ELR (cell line): ENCODE data around the gene MESD.

Source experiments
- DNase-seq: peaks from one replicate; pipeline ENCODE4 v3.0.0-alpha.2; 2015; ENCODE audit warnings: low read depth

Gene MESD

GRCh38 chr15:80958818-80959495 lies 30.7 kb downstream of the MESD start:
- no peak for DNase-seq

DNA sequence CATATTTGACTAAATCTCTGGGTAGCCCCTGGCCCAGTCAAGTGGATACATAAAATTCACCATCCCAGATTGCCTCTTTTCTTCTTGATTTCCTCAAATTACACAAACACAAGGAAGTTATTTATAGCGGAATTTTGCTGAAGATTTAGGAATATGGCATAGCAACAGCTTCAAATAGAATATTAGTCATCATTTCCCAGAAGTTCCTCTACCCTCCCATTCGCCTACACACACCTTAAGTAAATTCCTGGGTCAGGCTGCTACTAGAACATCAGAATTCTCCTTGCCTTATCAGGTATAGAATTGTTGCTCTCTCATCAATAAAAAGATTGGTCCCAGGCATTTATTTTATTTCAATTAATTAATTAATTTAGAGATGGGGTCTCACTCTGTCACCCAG lies 31.6 kb downstream of the MESD start:
- DNase-seq, result no peak

DNA sequence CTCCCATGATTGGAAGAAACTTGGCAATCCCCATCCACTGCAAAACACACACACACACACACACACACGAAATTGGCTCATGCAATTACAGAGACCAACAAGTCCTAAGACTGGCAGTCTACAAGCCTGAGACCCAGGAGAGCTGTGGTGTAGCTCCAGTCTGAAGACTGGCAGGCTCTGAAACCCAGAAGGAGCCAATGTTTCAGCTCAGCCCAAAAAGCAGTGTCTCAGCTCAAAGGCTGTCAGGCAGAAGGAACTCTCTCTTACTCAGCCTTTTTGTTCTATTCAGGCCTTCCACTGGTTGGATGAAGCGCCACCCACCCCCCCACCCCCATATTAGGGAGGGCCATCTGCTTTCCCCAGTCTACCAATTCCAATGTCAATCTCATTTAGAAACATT lies 32.1 kb downstream of the MESD start:
- no peak for DNase-seq

- peak; percentile 94 for DNase-seq
Observed at GRCh38 chr15:80955571-80956452, 33.8 kb downstream of the MESD start.

- peak; percentile 8 for DNase-seq
Observed at GRCh38 chr15:80953953-80954778, 35.5 kb downstream of the MESD start.

DNA sequence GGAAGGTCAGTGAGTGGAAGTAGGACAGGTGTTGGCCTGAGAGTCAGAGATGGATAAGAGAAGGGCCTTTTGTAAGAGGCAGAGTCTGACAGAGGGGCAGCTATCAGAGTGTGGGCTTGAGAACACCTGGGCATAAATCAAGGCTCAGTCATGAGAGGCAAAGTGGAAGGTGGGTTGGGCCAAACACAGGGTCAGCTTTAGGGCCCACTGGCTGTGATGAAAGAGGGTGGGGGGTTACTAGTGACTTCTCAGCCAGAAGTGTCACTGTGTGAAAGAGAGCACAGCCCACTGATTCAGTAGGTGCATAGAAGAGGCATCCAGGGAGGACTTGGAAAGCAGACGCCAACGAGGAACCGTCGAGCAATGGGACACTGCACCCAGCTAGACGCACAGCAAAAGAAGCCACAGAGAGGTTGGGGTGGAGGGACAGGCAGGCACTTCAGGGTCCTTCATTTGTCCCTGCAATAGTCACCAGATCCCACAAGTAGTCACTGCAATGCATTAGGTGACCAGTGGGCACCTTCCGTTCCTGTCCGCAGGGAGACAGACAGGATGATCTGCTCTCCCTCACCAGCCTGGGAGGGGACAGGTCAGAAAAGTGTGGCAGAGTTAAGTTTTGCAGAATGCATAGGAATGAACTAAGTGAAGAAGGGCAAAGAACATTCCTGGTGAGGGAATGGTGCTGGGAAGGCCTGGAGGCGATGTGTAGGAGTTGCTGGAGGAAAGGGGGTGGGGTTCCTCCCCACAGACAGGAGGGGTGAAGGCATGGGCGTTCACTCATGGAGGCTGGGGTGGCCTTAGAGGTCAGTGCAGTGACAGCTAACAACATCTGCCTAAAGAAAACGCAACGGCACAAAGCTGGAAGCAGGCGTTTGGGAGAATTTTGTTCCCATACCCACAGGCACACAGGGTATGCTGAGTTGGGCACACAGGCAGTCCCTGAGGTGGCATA lies 36.3 kb downstream of the MESD start:
- DNase-seq, result no peak

- no peak for DNase-seq
Observed at GRCh38 chr15:80951941-80952340, 37.7 kb downstream of the MESD start.

- no peak for DNase-seq
Observed at GRCh38 chr15:80950291-80951078, 39.1 kb downstream of the MESD start.

DNA sequence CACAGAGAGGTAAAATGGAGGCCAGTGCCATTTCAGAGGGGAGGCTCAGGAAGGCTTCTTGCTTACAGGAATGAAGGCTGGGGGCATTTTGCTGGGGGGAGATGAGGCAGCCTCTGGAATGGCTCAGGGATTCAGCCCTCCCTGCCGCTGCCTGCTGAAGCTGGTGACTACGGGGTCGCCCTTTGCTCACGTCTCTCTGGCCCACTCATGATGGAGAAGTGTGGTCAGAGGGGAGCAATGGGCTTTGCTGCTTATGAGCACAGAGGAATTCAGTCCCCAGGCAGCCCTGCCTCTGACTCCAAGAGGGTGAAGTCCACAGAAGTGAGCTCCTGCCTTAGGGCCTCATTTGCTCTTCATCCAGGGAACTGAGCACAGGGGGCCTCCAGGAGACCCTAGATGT lies 39.9 kb downstream of the MESD start:
- DNase-seq, result no peak

DNA sequence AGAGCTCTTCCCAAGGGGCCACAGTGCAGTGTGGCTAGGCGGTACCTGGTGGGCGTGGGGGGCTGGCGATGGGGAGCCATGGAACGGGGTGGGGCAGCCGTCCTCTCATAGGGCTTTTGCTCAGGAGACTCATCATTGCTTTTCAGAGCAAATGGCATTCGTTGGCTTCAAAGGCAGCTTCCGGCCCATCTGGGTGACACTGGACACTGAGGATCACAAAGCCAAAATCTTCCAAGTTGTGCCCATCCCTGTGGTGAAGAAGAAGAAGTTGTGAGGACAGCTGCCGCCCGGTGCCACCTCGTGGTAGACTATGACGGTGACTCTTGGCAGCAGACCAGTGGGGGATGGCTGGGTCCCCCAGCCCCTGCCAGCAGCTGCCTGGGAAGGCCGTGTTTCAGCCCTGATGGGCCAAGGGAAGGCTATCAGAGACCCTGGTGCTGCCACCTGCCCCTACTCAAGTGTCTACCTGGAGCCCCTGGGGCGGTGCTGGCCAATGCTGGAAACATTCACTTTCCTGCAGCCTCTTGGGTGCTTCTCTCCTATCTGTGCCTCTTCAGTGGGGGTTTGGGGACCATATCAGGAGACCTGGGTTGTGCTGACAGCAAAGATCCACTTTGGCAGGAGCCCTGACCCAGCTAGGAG lies 40.8 kb downstream of the MESD start:
- DNase-seq, result no peak

GRCh38 chr15:80946576-80946975 lies 43.0 kb downstream of the MESD start:
- no peak for DNase-seq

DNA sequence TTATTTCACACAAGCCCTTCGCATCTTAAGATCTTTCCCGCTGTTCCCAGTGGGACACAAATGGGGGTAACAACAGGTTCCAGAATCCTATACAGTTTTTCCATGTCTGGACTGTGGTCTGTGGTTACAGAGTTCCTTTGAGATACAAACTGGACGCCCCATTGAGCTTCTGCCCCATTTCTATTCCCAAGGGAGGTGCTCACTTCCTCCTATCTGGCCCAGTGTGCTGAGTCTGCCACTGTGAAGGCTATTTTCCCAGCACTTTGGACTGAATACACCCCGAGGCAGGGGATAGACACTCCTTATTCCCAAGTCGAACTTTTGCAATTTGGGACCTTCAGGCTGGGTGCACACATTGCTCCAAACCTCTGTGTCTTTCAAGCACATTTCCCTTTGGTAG lies 44.0 kb downstream of the MESD start:
- DNase-seq, result no peak

- DNase-seq, result no peak
Observed at GRCh38 chr15:80944818-80945217, 44.8 kb downstream of the MESD start.

DNA sequence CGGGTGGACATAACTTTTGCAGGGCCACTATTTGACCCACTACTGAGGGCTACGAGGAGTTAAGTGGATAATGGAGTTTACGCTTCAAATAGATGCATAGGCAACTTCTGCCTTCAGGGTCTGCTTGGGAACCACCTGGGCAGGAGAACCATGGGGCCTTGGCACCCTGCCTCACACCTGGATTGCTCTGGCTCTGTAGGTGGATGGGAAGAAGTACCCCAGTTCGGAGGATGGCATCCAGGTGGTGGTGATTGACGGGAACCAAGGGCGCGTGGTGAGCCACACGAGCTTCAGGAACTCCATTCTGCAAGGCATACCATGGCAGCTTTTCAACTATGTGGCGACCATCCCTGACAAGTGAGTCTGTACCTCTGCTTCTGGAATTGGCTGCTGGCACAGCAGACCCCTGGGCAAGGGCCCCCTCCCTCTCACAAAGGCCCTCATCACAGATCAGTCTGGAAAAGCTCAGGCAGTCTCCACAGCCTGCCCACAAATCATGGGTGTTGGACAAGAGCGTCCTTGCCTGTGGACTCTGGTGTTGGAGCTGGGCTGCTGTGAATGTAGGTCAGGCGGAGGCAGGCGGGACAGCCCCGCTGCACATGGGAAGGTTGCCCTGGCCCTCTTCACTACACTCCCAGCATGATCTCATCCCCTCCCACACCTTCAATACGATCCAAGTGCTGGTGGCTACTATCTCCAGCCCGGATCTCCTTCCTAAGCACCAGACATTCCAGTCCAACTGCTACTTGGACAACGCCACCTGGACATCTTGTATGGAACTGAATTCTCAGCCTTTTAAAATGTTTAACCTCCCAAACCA lies 46.7 kb downstream of the MESD start:
- no peak for DNase-seq

DNA sequence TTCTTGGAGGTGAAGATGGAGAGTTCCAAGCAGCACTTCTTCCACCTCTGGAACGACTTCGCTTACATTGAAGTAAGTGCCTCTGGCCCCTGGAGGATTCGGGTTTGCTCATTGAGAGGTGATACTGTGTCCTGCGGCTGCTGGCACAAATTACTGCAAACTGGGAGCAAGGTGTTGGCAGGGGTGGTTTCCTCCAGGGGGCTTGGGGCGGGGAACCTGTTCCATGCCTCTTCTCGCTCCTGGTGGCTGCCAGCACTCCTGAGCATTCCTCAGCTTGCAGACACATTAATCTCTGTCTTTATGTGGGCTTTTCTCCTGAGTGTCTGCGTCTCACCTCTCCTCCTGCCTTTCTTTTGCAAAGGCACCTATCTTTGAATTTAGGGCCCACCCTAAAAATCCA lies 47.4 kb downstream of the MESD start:
- DNase-seq, result no peak

DNA sequence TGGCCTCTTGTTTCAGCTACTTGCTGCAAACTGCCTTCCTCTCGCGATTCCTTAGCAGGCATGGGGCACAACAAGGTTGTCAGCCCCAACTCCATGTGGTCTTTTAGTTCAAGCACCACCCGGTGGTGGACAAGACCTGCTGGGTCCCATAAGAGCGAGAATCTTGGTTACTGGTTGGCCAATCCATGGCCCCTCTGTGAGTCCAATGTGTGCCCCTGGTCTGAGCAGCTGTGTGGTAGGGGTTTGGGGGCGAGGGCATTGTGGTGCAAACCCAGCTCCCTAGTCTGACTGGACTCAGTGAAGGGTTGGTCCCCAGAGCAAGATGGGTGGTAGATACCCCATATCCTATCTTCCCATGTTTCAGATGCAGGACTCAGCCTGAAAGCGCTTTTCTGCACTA lies 48.8 kb downstream of the MESD start:
- DNase-seq, result no peak

GRCh38 chr15:80940331-80940730 lies 49.3 kb downstream of the MESD start:
- DNase-seq, result no peak

- no peak for DNase-seq
Observed at GRCh38 chr15:80939216-80939615, 50.4 kb downstream of the MESD start.

DNA sequence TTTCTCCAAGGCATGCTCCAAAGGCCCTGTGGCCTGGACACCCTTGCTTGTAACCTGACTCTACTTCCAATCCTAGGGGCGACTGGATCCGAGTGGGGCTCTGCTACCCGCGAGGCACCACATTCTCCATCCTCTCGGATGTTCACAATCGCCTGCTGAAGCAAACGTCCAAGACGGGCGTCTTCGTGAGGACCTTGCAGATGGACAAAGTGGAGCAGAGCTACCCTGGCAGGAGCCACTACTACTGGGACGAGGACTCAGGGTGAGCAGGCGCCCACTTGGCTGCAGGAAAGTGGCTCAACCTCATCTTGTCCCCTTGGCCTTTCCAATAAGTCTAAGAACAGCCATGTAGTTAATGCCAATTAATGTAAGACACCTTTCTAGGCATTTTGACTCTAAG lies 51.9 kb downstream of the MESD start:
- DNase-seq, result no peak
